ENCODE measurements around the gene MYO7A. TPM values are rescaled to one million over a fixed set of nuclear protein-coding genes. Genes with fewer than 3 reads are reported as not detected.

Gene MYO7A
- total RNA-seq, 1 donor from 2014 or later: 2.2 TPM

GRCh38 chr11:77171885-77172665 is 44.0 kb downstream of the MYO7A start:
- DNase-seq (ENCODE audit: low spot score in 2 of 2, unreplicated experiment in 2 of 2): no peak
- H3K36me3 Mint-ChIP-seq: no peaks in the 10 kb centered on the region
- H3K4me3 Mint-ChIP-seq: no peak overlapping the region
- H3K9me3 Mint-ChIP-seq: no peaks in the 10 kb centered on the region
- H3K27me3 Mint-ChIP-seq (ENCODE audit: low read depth): no peaks in the 10 kb centered on the region
- H3K4me1 Mint-ChIP-seq: peaks cover 19% of the 10 kb centered on the region
- no peak overlapping the region for H3K27ac Mint-ChIP-seq
- TF ChIP-seq, protein P1, sequence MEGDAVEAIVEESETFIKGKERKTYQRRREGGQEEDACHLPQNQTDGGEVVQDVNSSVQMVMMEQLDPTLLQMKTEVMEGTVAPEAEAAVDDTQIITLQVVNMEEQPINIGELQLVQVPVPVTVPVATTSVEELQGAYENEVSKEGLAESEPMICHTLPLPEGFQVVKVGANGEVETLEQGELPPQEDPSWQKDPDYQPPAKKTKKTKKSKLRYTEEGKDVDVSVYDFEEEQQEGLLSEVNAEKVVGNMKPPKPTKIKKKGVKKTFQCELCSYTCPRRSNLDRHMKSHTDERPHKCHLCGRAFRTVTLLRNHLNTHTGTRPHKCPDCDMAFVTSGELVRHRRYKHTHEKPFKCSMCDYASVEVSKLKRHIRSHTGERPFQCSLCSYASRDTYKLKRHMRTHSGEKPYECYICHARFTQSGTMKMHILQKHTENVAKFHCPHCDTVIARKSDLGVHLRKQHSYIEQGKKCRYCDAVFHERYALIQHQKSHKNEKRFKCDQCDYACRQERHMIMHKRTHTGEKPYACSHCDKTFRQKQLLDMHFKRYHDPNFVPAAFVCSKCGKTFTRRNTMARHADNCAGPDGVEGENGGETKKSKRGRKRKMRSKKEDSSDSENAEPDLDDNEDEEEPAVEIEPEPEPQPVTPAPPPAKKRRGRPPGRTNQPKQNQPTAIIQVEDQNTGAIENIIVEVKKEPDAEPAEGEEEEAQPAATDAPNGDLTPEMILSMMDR (IDR thresholded peaks at IDR 0.05; ENCODE audit: unreplicated experiment): no peak

GRCh38 chr11:77172666-77172982 is 44.6 kb downstream of the MYO7A start:
- Mint-ChIP-seq H3K36me3 (no peaks in the 10 kb centered on the region), H3K27ac (no peak overlapping the region)
- no peak for DNase-seq (ENCODE audit: low spot score in 2 of 2, unreplicated experiment in 2 of 2)

GRCh38 chr11:77173494-77173893 is 45.4 kb downstream of the MYO7A start:
- Mint-ChIP-seq H3K27me3 (ENCODE audit: low read depth) (no peaks in the 10 kb centered on the region), H3K4me1 (peaks cover 19% of the 10 kb centered on the region), H3K36me3 (no peaks in the 10 kb centered on the region), H3K27ac (no peak overlapping the region), H3K9me3 (peaks cover 4% of the 10 kb centered on the region), H3K4me3 (no peak overlapping the region)
- TF ChIP-seq, protein P1 (IDR thresholded peaks at IDR 0.05; ENCODE audit: unreplicated experiment): no peak
- no peak for DNase-seq (ENCODE audit: low spot score in 2 of 2, unreplicated experiment in 2 of 2)

More at GRCh38 chr11:77172666-77172982, 44.6 kb downstream of the MYO7A start:
- TF ChIP-seq, protein P1 (IDR thresholded peaks at IDR 0.05; ENCODE audit: unreplicated experiment): no peak
- Mint-ChIP-seq H3K9me3 (no peaks in the 10 kb centered on the region), H3K27me3 (ENCODE audit: low read depth) (no peaks in the 10 kb centered on the region), H3K4me1 (peaks cover 19% of the 10 kb centered on the region), H3K4me3 (no peak overlapping the region)

- TF ChIP-seq, protein P1 (IDR thresholded peaks at IDR 0.05; ENCODE audit: unreplicated experiment): no peak
- peaks cover 19% of the 10 kb centered on the region for H3K4me1 Mint-ChIP-seq
- no peak overlapping the region for H3K4me3 Mint-ChIP-seq
- DNase-seq (ENCODE audit: low spot score in 2 of 2, unreplicated experiment in 2 of 2): no peak
- peaks cover 4% of the 10 kb centered on the region for H3K9me3 Mint-ChIP-seq
- no peak overlapping the region for H3K27ac Mint-ChIP-seq
- no peaks in the 10 kb centered on the region for H3K36me3 Mint-ChIP-seq
- H3K27me3 Mint-ChIP-seq (ENCODE audit: low read depth): no peaks in the 10 kb centered on the region
These were observed 46.5 kb downstream of the MYO7A start for GRCh38 chr11:77174559-77174958.

DNA sequence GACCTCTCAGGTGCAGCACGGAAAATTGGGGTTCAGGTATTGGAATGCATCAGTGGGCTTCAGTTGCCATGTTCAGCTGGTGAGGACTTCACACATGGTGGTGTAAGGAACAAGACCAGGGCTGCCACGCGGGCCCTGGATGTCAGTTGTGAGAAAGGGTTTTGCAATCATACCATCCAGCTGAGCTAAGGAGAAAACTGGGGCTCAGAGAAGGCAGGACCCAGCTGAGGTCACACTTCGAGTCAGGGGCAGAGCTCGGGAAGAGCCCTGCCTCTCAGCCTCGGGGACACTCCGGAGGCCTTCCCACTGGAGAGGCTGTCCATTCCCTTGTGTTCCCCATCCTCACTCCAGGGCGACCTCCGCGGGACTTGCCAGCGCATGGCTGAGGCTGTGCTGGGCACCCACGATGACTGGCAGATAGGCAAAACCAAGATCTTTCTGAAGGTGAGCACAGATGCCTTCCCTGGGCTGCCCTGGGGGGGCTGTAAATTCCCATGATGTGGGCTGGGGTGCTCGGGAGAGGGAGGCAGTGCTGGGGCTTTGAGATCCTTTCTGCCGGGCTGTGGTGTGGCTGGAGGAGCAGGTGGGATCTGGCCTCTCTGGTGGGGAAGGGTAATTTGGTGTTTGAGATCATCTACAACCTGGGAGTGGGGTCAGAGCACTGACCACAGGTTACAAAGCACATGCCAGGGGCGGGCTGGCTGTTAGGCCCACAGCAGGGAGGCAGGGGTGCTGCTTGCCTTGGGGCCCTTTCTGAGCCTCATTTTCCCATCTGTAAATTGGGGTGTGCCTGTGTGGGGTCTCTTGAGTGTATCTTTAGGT is 47.2 kb downstream of the MYO7A start:
- Mint-ChIP-seq H3K36me3 (no peaks in the 10 kb centered on the region), H3K4me1 (peaks cover 14% of the 10 kb centered on the region), H3K9me3 (peaks cover 4% of the 10 kb centered on the region), H3K27ac (no peak overlapping the region), H3K27me3 (ENCODE audit: low read depth) (no peaks in the 10 kb centered on the region), H3K4me3 (no peak overlapping the region)
- TF ChIP-seq, protein P1 (IDR thresholded peaks at IDR 0.05; ENCODE audit: unreplicated experiment): no peak
- DNase-seq (ENCODE audit: low spot score in 2 of 2, unreplicated experiment in 2 of 2): no peak

Data from mesothelial cell of epicardium (in vitro differentiated cells).